K562 (cell line): Measurements from ENCODE around the gene FAM168B.

Source experiments
- CEBPB ChIP-seq: fragments of 450-650 bp; IDR thresholded peaks from 2 replicates; pipeline ENCODE4 v1.6.1; 2016; ENCODE audit warnings: missing genetic modification characterization, missing compliant biosample characterization
- CHD2 ChIP-seq: IDR thresholded peaks from 2 replicates; pipeline ENCODE4 v1.6.1; 2011; ENCODE audit warnings: low read depth, low read length
- EP300 ChIP-seq: IDR thresholded peaks from 2 replicates; pipeline ENCODE4 v1.6.1; 2012; ENCODE audit warnings: low read length, improper control_type of control experiment
- GATA2 ChIP-seq: sonication (generic); formaldehyde crosslinking; IDR thresholded peaks from 2 replicates; pipeline ENCODE4 v1.4.0; 2020; ENCODE audit warnings: mild to moderate bottlenecking, missing genetic modification reagents
- SMAD3 ChIP-seq: fragments of 450-650 bp; formaldehyde crosslinking; conservative IDR thresholded peaks from 2 replicates; pipeline ENCODE4 v1.4.0; 2020; ENCODE audit warnings: mild to moderate bottlenecking
- SP1 ChIP-seq: sonication (generic); formaldehyde crosslinking; IDR thresholded peaks from 2 replicates; pipeline ENCODE4 v1.8.1; 2022; ENCODE audit warnings: mild to moderate bottlenecking, missing genetic modification reagents
- ZBTB8A ChIP-seq: fragments of 450-650 bp; IDR thresholded peaks from 2 replicates; pipeline ENCODE4 v1.6.1; 2018; ENCODE audit warnings: mild to moderate bottlenecking, moderate library complexity; ENCODE audit not compliant: partially characterized antibody
- ZNF12 ChIP-seq: sonication (generic); formaldehyde crosslinking; IDR thresholded peaks from 2 replicates; pipeline ENCODE4 v1.4.0; 2020; ENCODE audit warnings: mild to moderate bottlenecking, missing genetic modification reagents
- ZNF121 ChIP-seq: sonication (generic); formaldehyde crosslinking; conservative IDR thresholded peaks from 2 replicates; pipeline ENCODE4 v1.8.0; 2022; ENCODE audit warnings: missing genetic modification reagents
- TF ChIP-seq, protein P1 (sequence below), 3 experiments: IDR thresholded peaks in 2 of 3; conservative IDR thresholded peaks in 1 of 3; 2 replicates each; pipeline ENCODE4 v1.5.1; 2011 to 2012; ENCODE audit warnings: low read length in 3 of 3, mild to moderate bottlenecking in 3 of 3, control low read depth in 2 of 3, improper control_type of control experiment in 1 of 3, inconsistent platforms in 1 of 3, low read depth in 1 of 3, mixed read lengths in 1 of 3, moderate library complexity in 1 of 3; ENCODE audit not compliant: insufficient read depth in 2 of 3
- TF ChIP-seq, protein P2 (sequence below): conservative IDR thresholded peaks from 2 replicates; pipeline ENCODE4 v1.6.1; 2011; ENCODE audit warnings: low read depth, mild to moderate bottlenecking, low read length; ENCODE audit not compliant: control insufficient read depth

DNA sequence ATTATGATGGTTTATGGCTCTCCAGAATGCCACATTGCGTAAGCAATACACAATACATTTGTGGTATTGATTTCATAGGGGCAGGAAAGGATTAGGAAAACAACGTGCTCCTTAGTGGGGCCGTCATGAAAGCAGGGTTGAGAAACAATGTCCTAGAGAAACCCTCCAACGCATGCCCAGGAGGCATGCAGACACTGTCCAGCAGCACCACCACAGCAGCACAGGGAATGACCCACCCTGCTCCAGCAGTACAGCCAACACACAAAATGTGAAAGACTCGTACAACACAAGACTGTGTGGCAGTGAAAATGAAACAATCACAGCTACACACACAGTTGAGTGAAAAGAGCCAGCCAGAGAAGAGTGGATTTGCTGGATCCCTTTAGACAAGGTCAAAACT, 66.3 kb downstream of the FAM168B start:
- TF ChIP-seq, protein P1, sequence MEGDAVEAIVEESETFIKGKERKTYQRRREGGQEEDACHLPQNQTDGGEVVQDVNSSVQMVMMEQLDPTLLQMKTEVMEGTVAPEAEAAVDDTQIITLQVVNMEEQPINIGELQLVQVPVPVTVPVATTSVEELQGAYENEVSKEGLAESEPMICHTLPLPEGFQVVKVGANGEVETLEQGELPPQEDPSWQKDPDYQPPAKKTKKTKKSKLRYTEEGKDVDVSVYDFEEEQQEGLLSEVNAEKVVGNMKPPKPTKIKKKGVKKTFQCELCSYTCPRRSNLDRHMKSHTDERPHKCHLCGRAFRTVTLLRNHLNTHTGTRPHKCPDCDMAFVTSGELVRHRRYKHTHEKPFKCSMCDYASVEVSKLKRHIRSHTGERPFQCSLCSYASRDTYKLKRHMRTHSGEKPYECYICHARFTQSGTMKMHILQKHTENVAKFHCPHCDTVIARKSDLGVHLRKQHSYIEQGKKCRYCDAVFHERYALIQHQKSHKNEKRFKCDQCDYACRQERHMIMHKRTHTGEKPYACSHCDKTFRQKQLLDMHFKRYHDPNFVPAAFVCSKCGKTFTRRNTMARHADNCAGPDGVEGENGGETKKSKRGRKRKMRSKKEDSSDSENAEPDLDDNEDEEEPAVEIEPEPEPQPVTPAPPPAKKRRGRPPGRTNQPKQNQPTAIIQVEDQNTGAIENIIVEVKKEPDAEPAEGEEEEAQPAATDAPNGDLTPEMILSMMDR (IDR thresholded peaks at IDR 0.05 in 2 of 3, conservative IDR thresholded peaks at IDR 0.05 in 1 of 3; ENCODE audit: insufficient read depth in 2 of 3, low read depth in 1 of 3, low read length in 3 of 3): no peak
- TF ChIP-seq SMAD3 (CRISPR knock-in tag): no peak
- no peak for TF ChIP-seq GATA2
- TF ChIP-seq, protein P2, sequence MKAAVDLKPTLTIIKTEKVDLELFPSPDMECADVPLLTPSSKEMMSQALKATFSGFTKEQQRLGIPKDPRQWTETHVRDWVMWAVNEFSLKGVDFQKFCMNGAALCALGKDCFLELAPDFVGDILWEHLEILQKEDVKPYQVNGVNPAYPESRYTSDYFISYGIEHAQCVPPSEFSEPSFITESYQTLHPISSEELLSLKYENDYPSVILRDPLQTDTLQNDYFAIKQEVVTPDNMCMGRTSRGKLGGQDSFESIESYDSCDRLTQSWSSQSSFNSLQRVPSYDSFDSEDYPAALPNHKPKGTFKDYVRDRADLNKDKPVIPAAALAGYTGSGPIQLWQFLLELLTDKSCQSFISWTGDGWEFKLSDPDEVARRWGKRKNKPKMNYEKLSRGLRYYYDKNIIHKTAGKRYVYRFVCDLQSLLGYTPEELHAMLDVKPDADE: no peak
- no peak for TF ChIP-seq CHD2
- no peak for TF ChIP-seq ZBTB8A
- TF ChIP-seq SP1 (CRISPR knock-in tag): no peak
- TF ChIP-seq CEBPB (tag): no peak
- TF ChIP-seq ZNF12 (CRISPR knock-in tag): no peak
- TF ChIP-seq EP300: no peak
- TF ChIP-seq ZNF121 (CRISPR knock-in tag): no peak
